K562 (cell line): ENCODE data around the gene MYBPHL. TPM values are rescaled to one million over a fixed set of nuclear protein-coding genes. Genes with fewer than 3 reads are reported as not detected.

Experiments used
- ATF3 ChIP-seq, 2 experiments: fragments of 450-650 bp in 1 of 2; sonication (generic) in 1 of 2; formaldehyde crosslinking in 1 of 2; IDR thresholded peaks in 1 of 2; conservative IDR thresholded peaks in 1 of 2; 2 replicates each; pipeline versions ENCODE4 v1.6.1 to v1.8.1; 2016 to 2023; ENCODE audit warnings: mild to moderate bottlenecking in 2 of 2, moderate library complexity in 2 of 2, inconsistent platforms in 1 of 2, missing genetic modification reagents in 1 of 2
- BMI1 ChIP-seq: fragments of 150-350 bp; IDR thresholded peaks from 2 replicates; pipeline ENCODE4 v1.6.1; 2014; ENCODE audit warnings: low read length
- CGGBP1 ChIP-seq: fragments of 250-450 bp; sonication (Bioruptor Pico); IDR thresholded peaks from 2 replicates; pipeline ENCODE4 v1.9.0; 2021; ENCODE audit warnings: mild to moderate bottlenecking
- CREB1 ChIP-seq, 2 experiments: sonication (generic) in 1 of 2; formaldehyde crosslinking in 1 of 2; IDR thresholded peaks; 2 replicates each; pipeline versions ENCODE4 v1.6.1 to v1.8.0; 2012 to 2022; ENCODE audit warnings: inconsistent platforms in 1 of 2, mild to moderate bottlenecking in 1 of 2, missing genetic modification reagents in 1 of 2, moderate library complexity in 1 of 2
- CREM ChIP-seq: IDR thresholded peaks from 2 replicates; pipeline ENCODE4 v1.6.1; 2014; ENCODE audit warnings: antibody characterized with exemption, low read depth
- E2F4 ChIP-seq: sonication (generic); formaldehyde crosslinking; IDR thresholded peaks from 2 replicates; pipeline ENCODE4 v1.8.0; 2022; ENCODE audit warnings: mild to moderate bottlenecking, low read depth, missing genetic modification reagents
- EZH2 ChIP-seq: IDR thresholded peaks from 2 replicates; pipeline ENCODE4 v1.6.1; 2012; ENCODE audit warnings: low read depth, mild to moderate bottlenecking, inconsistent platforms, low read length, borderline replicate concordance
- HLTF ChIP-seq: fragments of 450-650 bp; IDR thresholded peaks from 2 replicates; pipeline ENCODE4 v1.6.1; 2016
- ILK ChIP-seq: fragments of 450-650 bp; IDR thresholded peaks from 2 replicates; pipeline ENCODE4 v1.6.1; 2016; ENCODE audit warnings: missing genetic modification characterization, low read depth, mild to moderate bottlenecking, missing compliant biosample characterization, moderate library complexity, borderline replicate concordance
- LCOR ChIP-seq: sonication (generic); formaldehyde crosslinking; IDR thresholded peaks from 2 replicates; pipeline ENCODE4 v1.8.0; 2022; ENCODE audit warnings: mild to moderate bottlenecking, missing genetic modification reagents
- MECOM ChIP-seq: fragments of 250-450 bp; sonication (Bioruptor Pico); IDR thresholded peaks from 2 replicates; pipeline ENCODE4 v1.8.0; 2022; ENCODE audit warnings: inconsistent platforms
- MED1 ChIP-seq: sonication (generic); formaldehyde crosslinking; IDR thresholded peaks from 2 replicates; pipeline ENCODE4 v1.8.1; 2023; ENCODE audit warnings: missing genetic modification reagents, borderline replicate concordance
- MNT ChIP-seq, 2 experiments: fragments of 450-650 bp; conservative IDR thresholded peaks; 2 replicates each; pipeline ENCODE4 v1.6.1; 2017; ENCODE audit warnings: mild to moderate bottlenecking in 2 of 2, moderate library complexity in 2 of 2
- NCOA2 ChIP-seq, 2 experiments: fragments of 450-650 bp; IDR thresholded peaks; 2 replicates each; pipeline ENCODE4 v1.6.1; 2018; ENCODE audit warnings: mild to moderate bottlenecking in 2 of 2, moderate library complexity in 1 of 2; ENCODE audit not compliant: partially characterized antibody in 2 of 2
- NR1H2 ChIP-seq: sonication (generic); formaldehyde crosslinking; IDR thresholded peaks from 2 replicates; pipeline ENCODE4 v1.4.0; 2020; ENCODE audit warnings: mild to moderate bottlenecking, missing genetic modification reagents
- RCOR1 ChIP-seq, 2 experiments: IDR thresholded peaks; 2 replicates each; pipeline ENCODE4 v1.6.1; 2012; ENCODE audit warnings: low read depth in 2 of 2, low read length in 2 of 2, borderline replicate concordance in 1 of 2, improper control_type of control experiment in 1 of 2
- SP1 ChIP-seq: sonication (generic); formaldehyde crosslinking; IDR thresholded peaks from 2 replicates; pipeline ENCODE4 v1.8.1; 2022; ENCODE audit warnings: mild to moderate bottlenecking, missing genetic modification reagents
- SRSF9 ChIP-seq: fragments of 200-400 bp; formaldehyde crosslinking; IDR thresholded peaks from 2 replicates; pipeline ENCODE4 v1.6.1; 2017; ENCODE audit warnings: low read depth, low read length, borderline replicate concordance
- TAF7 ChIP-seq: fragments of 450-650 bp; IDR thresholded peaks from 2 replicates; pipeline ENCODE4 v1.6.1; 2016; ENCODE audit warnings: missing genetic modification characterization, missing compliant biosample characterization
- TARDBP ChIP-seq: fragments of 450-650 bp; IDR thresholded peaks from 2 replicates; pipeline ENCODE4 v1.6.1; 2016
- YY1 ChIP-seq, 3 experiments: IDR thresholded peaks; 2 replicates each; pipeline ENCODE4 v1.6.1; 2011; ENCODE audit warnings: low read length in 2 of 3, mild to moderate bottlenecking in 2 of 3, moderate library complexity in 2 of 3, borderline replicate concordance in 1 of 3, control low read depth in 1 of 3, low read depth in 1 of 3; ENCODE audit not compliant: insufficient read depth in 3 of 3, insufficient replicate concordance in 2 of 3, control insufficient read depth in 1 of 3, insufficient read length in 1 of 3; ENCODE audit errors: extremely low read depth in 1 of 3
- ZBTB1 ChIP-seq: sonication (generic); formaldehyde crosslinking; IDR thresholded peaks from 2 replicates; pipeline ENCODE4 v1.8.1; 2023; ENCODE audit warnings: missing genetic modification reagents, low read depth, mild to moderate bottlenecking, borderline replicate concordance
- ZEB2 ChIP-seq: fragments of 450-650 bp; IDR thresholded peaks from 2 replicates; pipeline ENCODE4 v1.6.1; 2016
- polyA plus RNA-seq, 8 experiments: library from polyadenylated mRNA; depleted of rRNA in 4 of 8; stranded (reverse) in 5 of 8; unstranded in 3 of 8; fragments of >200 nt; fragmentation: Nextera tagmentation in 2 of 8; fragmentation: Illumina TruSeq in 1 of 8; extraction: Ambion mirVana in 2 of 8; extraction: Trizol in 1 of 8; gene quantifications; 2 replicates each; pipeline versions ENCODE4 v1.2.1 to v1.2.3, GENCODE V29; 2011 to 2014; ENCODE audit warnings: inconsistent platforms in 1 of 8, missing spikeins in 1 of 8
- total RNA-seq, 7 experiments: library from RNA; depleted of rRNA in 6 of 7; stranded (reverse); fragments of >200 nt in 6 of 7; fragmentation: Illumina TruSeq in 2 of 7; extraction: Trizol in 2 of 7; gene quantifications; 2 replicates each; pipeline versions ENCODE4 v1.2.1 to v1.2.3, GENCODE V29; 2011 to 2021; ENCODE audit warnings: low replicate concordance in 1 of 7

The MYBPHL gene
- total and polyA plus RNA-seq, 9 of the 15 experiments (the other 6 are each of a cell fraction or from before 2014, with no cell fraction given) = 0.20 to 1.9 (median 0.33) TPM

GRCh38 chr1:109282952-109283747, 23.7 kb downstream of the MYBPHL start, which contains the start of gene PSRC1 (continued):
- TF ChIP-seq NR1H2 (CRISPR knock-in tag) = 0 out of 2 replicates have a peak, but pooled peaks have one; percentile 36
- TF ChIP-seq CGGBP1 = 0 out of 2 replicates have a peak, but pooled peaks have one; percentile 19
- TF ChIP-seq MED1 = no peak
- no peak for TF ChIP-seq MECOM (CRISPR knock-in tag)
- TF ChIP-seq NCOA2 (IDR thresholded peaks at IDR 0.05; ENCODE audit: partially characterized antibody in 2 of 2) = no peak
- TF ChIP-seq CREB1 (IDR thresholded peaks at IDR 0.05) = peak; percentile 32; the same call in 1 of the 2 replicates
- TF ChIP-seq CREB1 (CRISPR knock-in tag; IDR thresholded peaks at IDR 0.05) = peak; percentile 72; the same call in 1 of the 2 replicates
- TF ChIP-seq ILK (tag) = no peak
- no peak for TF ChIP-seq BMI1
- TF ChIP-seq TAF7 = peak; percentile 74
- no peak for TF ChIP-seq SRSF9
- no peak for TF ChIP-seq E2F4 (CRISPR knock-in tag)
- peak; percentile 78 for TF ChIP-seq ZEB2
- TF ChIP-seq MNT (conservative IDR thresholded peaks at IDR 0.05) = peak; percentile 82 to 94
- TF ChIP-seq LCOR (CRISPR knock-in tag) = peak; percentile 68
- peak in 1 of 2 experiments; percentile 59; a peak in 2 of 4 replicates for TF ChIP-seq RCOR1 (IDR thresholded peaks at IDR 0.05; ENCODE audit: borderline replicate concordance in 1 of 2, low read depth in 2 of 2, low read length in 2 of 2)
- no peak for TF ChIP-seq ATF3 (IDR thresholded peaks at IDR 0.05)
- no peak for TF ChIP-seq ATF3 (CRISPR knock-in tag; conservative IDR thresholded peaks at IDR 0.05)
- TF ChIP-seq EZH2 = no peak
- peak; percentile 97 for TF ChIP-seq SP1 (CRISPR knock-in tag)
- peak; percentile 95 for TF ChIP-seq HLTF
- TF ChIP-seq ZBTB1 (CRISPR knock-in tag) = peak; percentile 68; the same call in 1 of the 2 replicates
- no peak; the same call in 1 of the 2 replicates for TF ChIP-seq TARDBP
- TF ChIP-seq CREM = peak; percentile 45; the same call in 1 of the 2 replicates
- TF ChIP-seq YY1 (IDR thresholded peaks at IDR 0.05; ENCODE audit: borderline replicate concordance in 1 of 3, control insufficient read depth in 1 of 3, extremely low read depth in 1 of 3, insufficient read depth in 3 of 3, insufficient read length in 1 of 3, insufficient replicate concordance in 2 of 3, low read depth in 1 of 3, low read length in 2 of 3) = peak in 2 of 3 experiments; percentile 61 to 71
